Stomach (tissue), 9 donors: ENCODE results near the gene FBXO27. TPM values are rescaled to one million over a fixed set of nuclear protein-coding genes. Genes with fewer than 3 reads are reported as not detected.

Source experiments
- DNase-seq, 2 donors: peaks; one replicate each; pipeline versions ENCODE4 v3.0.0 to v3.0.0-alpha.2; 2013 to 2019
- H3K27ac ChIP-seq, 5 donors: fragments of 200-600 bp in 4 of 5; sonication (generic) in 4 of 5; one replicate each; pipeline ENCODE4 v1.5.1; 2013 to 2019; ENCODE audit warnings: mild to moderate bottlenecking in 1 of 5, moderate library complexity in 1 of 5
- H3K27me3 ChIP-seq, 3 donors: fragments of 200-600 bp; sonication (generic); one replicate each; pipeline ENCODE4 v1.5.1; 2017 to 2019; ENCODE audit warnings: mixed run types in 1 of 3
- H3K36me3 ChIP-seq, 4 donors: fragments of 200-600 bp; sonication (generic); 1 replicate in 3 of 4; 2 replicates in 1 of 4; pipeline ENCODE4 v1.5.1; 2016 to 2019
- H3K4me1 ChIP-seq, 4 donors: fragments of 200-600 bp; sonication (generic); one replicate each; pipeline ENCODE4 v1.5.1; 2016 to 2019
- H3K4me3 ChIP-seq, 4 donors: fragments of 200-600 bp; sonication (generic) in 3 of 4; one replicate each; pipeline ENCODE4 v1.5.1; 2016 to 2019; ENCODE audit warnings: mild to moderate bottlenecking in 1 of 4
- H3K9me3 ChIP-seq, 4 donors: fragments of 200-600 bp; sonication (generic); one replicate each; pipeline ENCODE4 v1.5.1; 2016 to 2019
- CTCF ChIP-seq, 7 experiments: fragments of 450-650 bp in 4 of 7; fragments of 200-600 bp in 3 of 7; sonication (generic) in 3 of 7; IDR thresholded peaks; one replicate each; pipeline ENCODE4 v1.5.1; 2016 to 2019; ENCODE audit warnings: antibody characterized with exemption in 7 of 7, control low read depth in 2 of 7, mild to moderate bottlenecking in 1 of 7
- EP300 ChIP-seq: sonication (generic); formaldehyde crosslinking; IDR thresholded peaks from one replicate; pipeline ENCODE4 v1.6.1; 2017; ENCODE audit warnings: antibody characterized with exemption
- POLR2A ChIP-seq, 4 donors: fragments of 450-650 bp; IDR thresholded peaks; one replicate each; pipeline ENCODE4 v1.6.1; 2016; ENCODE audit warnings: antibody characterized with exemption in 4 of 4, control low read depth in 2 of 4, mild to moderate bottlenecking in 1 of 4, moderate library complexity in 1 of 4
- POLR2AphosphoS5 ChIP-seq, 3 donors: sonication (generic); formaldehyde crosslinking; IDR thresholded peaks; one replicate each; pipeline ENCODE4 v1.6.1; 2016; ENCODE audit warnings: antibody characterized with exemption in 3 of 3
- WGBS, 5 donors: extraction: QIAGEN DNeasy Blood & Tissue Kit in 3 of 5; methylation state at CpG; one replicate each; pipeline versions ENCODE4 v1.1.5 to v1.1.7; 2013 to 2018; 5-methylcytosine and 5-hydroxymethylcytosine counted together
- intact Hi-C: fragments of 100-400 bp; cut with DNase I; formaldehyde crosslinking; loops from one replicate; pipeline ENCODE4 v1.15.1; 2023; ENCODE audit warnings: low total_unique reads
- polyA plus RNA-seq, 3 donors: library from polyadenylated mRNA; stranded (reverse); fragments of 200-250 nt; gene quantifications; one replicate each; pipeline ENCODE4 v1.2.3, GENCODE V29; 2013
- total RNA-seq, 5 donors: library from RNA; depleted of rRNA; stranded (reverse); fragments of >200 nt; gene quantifications; one replicate each; pipeline versions ENCODE4 v1.1.0 to v1.2.3, GENCODE V29; 2014 to 2016
- donor health status: healthy with polysubstance abuse.
- donor health status: Bipolar disorder and iron deficiency.
- donor health status: healthy.

FBXO27 gene
- total and polyA plus RNA-seq, 8 donors, result 0.89 to 7.1 (median 3.2) TPM; not detected in 1

- H3K27ac ChIP-seq, result no peak overlapping the region
- no peaks in the 10 kb centered on the region for H3K9me3 ChIP-seq
- intact Hi-C loops, result no loop called here
- TF ChIP-seq CTCF (IDR thresholded peaks at IDR 0.05) (no peak), POLR2AphosphoS5 (IDR thresholded peaks at IDR 0.05) (no peak), POLR2A (IDR thresholded peaks at IDR 0.05) (no peak), EP300 (no peak)
- H3K36me3 ChIP-seq, result no peaks in the 10 kb centered on the region
- no peak for DNase-seq
- no peaks in the 10 kb centered on the region for H3K4me1 ChIP-seq
- 61 to 72% (median 67%) methylated on average over 3 of the region's 3 CpGs for whole genome bisulfite sequencing, 5 donors
- no peak overlapping the region for H3K4me3 ChIP-seq
- H3K27me3 ChIP-seq, result peaks cover 0 to 14% (median 0%) of the 10 kb centered on the region in 3 donors
These were observed 33.6 kb upstream of the FBXO27 start for GRCh38 chr19:39065928-39066327.

DNA sequence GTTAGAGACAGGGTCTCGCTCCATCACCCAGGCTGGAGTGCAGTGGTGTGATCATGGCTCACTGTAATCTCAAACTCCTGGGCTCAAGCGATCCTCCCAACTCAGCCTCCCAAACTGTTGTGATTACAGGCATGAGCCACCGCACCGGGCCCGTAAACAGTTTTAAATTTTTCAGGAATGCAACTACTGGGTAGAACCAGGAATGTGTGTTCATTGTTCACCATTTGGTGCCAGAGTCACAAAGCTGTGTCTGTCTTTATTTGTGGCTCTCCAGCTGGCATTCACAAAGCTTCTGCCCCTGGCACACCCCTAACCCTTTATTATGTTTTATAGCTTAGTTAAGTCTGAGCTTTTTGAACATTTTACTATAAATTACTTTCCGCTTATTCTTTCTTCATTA lies 32.1 kb upstream of the FBXO27 start:
- TF ChIP-seq CTCF (IDR thresholded peaks at IDR 0.05), result no peak
- WGBS, 5 donors, result 87 to 94% (median 93%) methylated on average over 6 of the region's 6 CpGs
- intact Hi-C loops, result no loop called here
- no peak overlapping the region for H3K4me3 ChIP-seq
- no peaks in the 10 kb centered on the region for H3K9me3 ChIP-seq
- H3K36me3 ChIP-seq, result no peaks in the 10 kb centered on the region
- peaks cover 0 to 5% (median 0%) of the 10 kb centered on the region in 3 donors for H3K27me3 ChIP-seq
- no peak for DNase-seq
- no peak overlapping the region for H3K27ac ChIP-seq
- no peaks in the 10 kb centered on the region for H3K4me1 ChIP-seq

DNA sequence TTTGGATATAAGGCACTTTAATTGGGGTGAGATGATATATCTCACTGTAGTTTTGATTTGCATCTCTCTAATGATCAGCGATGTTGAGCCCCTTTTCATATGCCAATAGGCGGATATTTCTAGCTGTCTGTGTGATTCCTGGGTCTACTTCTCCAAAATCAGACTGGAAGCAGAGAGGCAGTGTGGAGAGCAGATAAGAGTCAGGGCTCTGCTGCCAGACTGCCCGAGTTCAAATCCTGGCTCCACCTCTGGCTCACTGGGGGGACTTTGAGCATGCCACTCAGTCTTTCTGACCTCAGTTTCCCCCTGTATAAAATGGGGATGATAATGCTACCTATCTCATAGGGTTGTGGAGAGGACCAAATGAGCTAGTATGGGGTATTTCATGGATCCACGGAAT lies 27.8 kb upstream of the FBXO27 start:
- no peak overlapping the region for H3K4me3 ChIP-seq
- H3K4me1 ChIP-seq, result no peaks in the 10 kb centered on the region
- 69 to 75% (median 70%) methylated on average over 4 of the region's 4 CpGs for WGBS, 5 donors
- no peaks in the 10 kb centered on the region for H3K9me3 ChIP-seq
- intact Hi-C loops, result no loop called here
- no peak overlapping the region for H3K27ac ChIP-seq
- DNase-seq, result no peak
- no peaks in the 10 kb centered on the region for H3K36me3 ChIP-seq
- no peaks in the 10 kb centered on the region for H3K27me3 ChIP-seq
- TF ChIP-seq CTCF (IDR thresholded peaks at IDR 0.05) (no peak), POLR2AphosphoS5 (IDR thresholded peaks at IDR 0.05) (no peak), POLR2A (IDR thresholded peaks at IDR 0.05) (no peak), EP300 (no peak)

DNA sequence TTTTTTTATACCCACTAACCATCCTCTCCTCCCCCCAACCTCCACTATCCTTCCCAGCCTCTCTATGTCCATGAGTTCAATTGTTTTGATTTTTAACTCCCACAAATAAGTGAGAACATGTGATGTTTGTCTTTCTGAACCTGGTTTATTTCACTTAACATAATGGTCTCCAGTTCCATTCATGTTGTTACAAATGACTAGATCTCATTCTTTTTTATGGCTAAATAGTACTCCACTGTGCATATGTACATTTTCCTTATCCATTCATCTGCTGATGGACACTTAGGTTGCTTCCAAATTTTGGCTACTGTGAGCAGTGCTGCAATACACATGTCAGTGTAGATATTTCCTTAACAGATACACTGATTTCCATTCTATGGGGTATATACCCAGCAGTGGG lies 27.0 kb upstream of the FBXO27 start:
- H3K27me3 ChIP-seq, result no peaks in the 10 kb centered on the region
- TF ChIP-seq CTCF (IDR thresholded peaks at IDR 0.05), result no peak
- no peak for TF ChIP-seq EP300
- TF ChIP-seq POLR2A (IDR thresholded peaks at IDR 0.05), result no peak
- no peak for TF ChIP-seq POLR2AphosphoS5 (IDR thresholded peaks at IDR 0.05)
- intact Hi-C loops, result no loop called here
- H3K9me3 ChIP-seq, result peaks cover 0 to 7% (median 3%) of the 10 kb centered on the region in 4 donors
- no peaks in the 10 kb centered on the region for H3K36me3 ChIP-seq
- DNase-seq, result no peak
- H3K4me1 ChIP-seq, result no peaks in the 10 kb centered on the region
- H3K27ac ChIP-seq, result no peak overlapping the region
- H3K4me3 ChIP-seq, result no peak overlapping the region
